ENCODE data around the gene ZNF605. TPM values are rescaled to one million over a fixed set of nuclear protein-coding genes. Genes with fewer than 3 reads are reported as not detected.

ZNF605 gene
- total and polyA plus RNA-seq, 2 of the 4 experiments (the other 2 are of a cell fraction): 3.6 to 9.9 TPM

GRCh38 chr12:132872975-132873421 lies 83.1 kb downstream of the ZNF605 start:
- H2AFZ ChIP-seq (replicated peaks; ENCODE audit: low read length, poor library complexity): no peak overlapping the region
- peaks cover 64% of the 10 kb centered on the region for H3K36me3 ChIP-seq (ENCODE audit: control insufficient read depth, insufficient read depth, low read length)
- H3K23ac ChIP-seq (ENCODE audit: low read depth, low read length): no peak overlapping the region
- no peak overlapping the region for H2AK5ac ChIP-seq (ENCODE audit: low read depth, low read length)
- H3K18ac ChIP-seq (ENCODE audit: low read depth, low read length): no peak overlapping the region
- BruUV-seq (replicated peaks): no TSS peak
- no peak overlapping the region for H4K5ac ChIP-seq (ENCODE audit: low read depth, low read length)
- no peaks in the 10 kb centered on the region for H3K4me1 ChIP-seq (ENCODE audit: control insufficient read depth, insufficient read depth, low read length)
- no peak for DNase-seq
- in situ Hi-C loops (cut with MboI; ENCODE audit: low sequenced_read_pairs): no loop called here
- POLR2A ChIA-PET (ENCODE audit: unreplicated experiment): no interaction called here
- no peaks in the 10 kb centered on the region for H3K27me3 ChIP-seq (ENCODE audit: control insufficient read depth, insufficient read depth, low read length)
- H3K27ac ChIP-seq (ENCODE audit: insufficient read depth, low read length): no peak overlapping the region
- TF ChIP-seq CHD1 (IDR thresholded peaks at IDR 0.05; ENCODE audit: low read depth, low read length): no peak
- H3K4ac ChIP-seq (ENCODE audit: low read depth, low read length): no peak overlapping the region
- dilution Hi-C loops (cut with HindIII; ENCODE audit: low sequenced_read_pairs, unreplicated experiment): no loop called here
- CTCF ChIA-PET: no interaction called here
- H2BK5ac ChIP-seq (ENCODE audit: low read depth, low read length, poor library complexity, severe bottlenecking): no peak overlapping the region
- no peak overlapping the region for H2BK20ac ChIP-seq (ENCODE audit: low read depth, low read length)
- no peak overlapping the region for H3K56ac ChIP-seq (ENCODE audit: extremely low read depth, insufficient read depth, low read length)
- no peak overlapping the region for H3K14ac ChIP-seq (replicated peaks; ENCODE audit: low read depth, low read length)
- H4K8ac ChIP-seq (ENCODE audit: low read depth in 2 of 2, low read length in 2 of 2): no peak overlapping the region
- peaks cover 12 to 28% of the 10 kb centered on the region in 2 experiments for H3K79me1 ChIP-seq (ENCODE audit: low read depth in 1 of 2, low read length in 2 of 2)
- H3K9ac ChIP-seq (ENCODE audit: low read depth, low read length): no peak overlapping the region
- no peak overlapping the region for H2BK120ac ChIP-seq (ENCODE audit: low read depth, low read length)
- 88% methylated on average over 8 of the region's 12 CpGs; no CpG with 5 or more reads in 1 of the 2 experiments for WGBS, 2 experiments (ENCODE audit: extremely low coverage in 2 of 2, insufficient read length in 1 of 2)
- no peaks in the 10 kb centered on the region; the same call in 1 of the 2 replicates for H3K9me1 ChIP-seq (ENCODE audit: insufficient read depth, low read length)
- no peak overlapping the region for H2BK15ac ChIP-seq (ENCODE audit: low read depth, low read length)
- H2AK9ac ChIP-seq (replicated peaks; ENCODE audit: low read depth, low read length, poor library complexity): no peak overlapping the region
- H4K20me1 ChIP-seq (ENCODE audit: insufficient read depth, low read length): no peaks in the 10 kb centered on the region; the same call in 1 of the 2 replicates
- H3K4me3 ChIP-seq (ENCODE audit: insufficient read depth, low read depth, low read length): no peak overlapping the region
- intact Hi-C loops (cut with micrococcal nuclease): no loop called here
- no peaks in the 10 kb centered on the region for H3K9me3 ChIP-seq (ENCODE audit: control insufficient read depth, insufficient read depth, low read length)
- ATAC-seq (ENCODE audit: low read depth): no peak
- no peak overlapping the region for H4K91ac ChIP-seq (ENCODE audit: insufficient read depth, low read depth, low read length)
- H3K4me2 ChIP-seq (ENCODE audit: low read depth, low read length): no peak overlapping the region

All from IMR-90 (cell line).